Measurements from ENCODE around the gene FUT7.

The FUT7 gene

GRCh38 chr9:137009217-137009616 is 22.7 kb downstream of the FUT7 start:
- Histone ChIP-seq H3K27me3 (no peaks in the 10 kb centered on the region), H3K4me3 (ENCODE audit: low read depth, low read length) (no peak overlapping the region), H3K4me1 (no peaks in the 10 kb centered on the region), H3K36me3 (peaks cover 10% of the 10 kb centered on the region), H3K9me3 (no peaks in the 10 kb centered on the region)
- no peak for DNase-seq
- TF ChIP-seq CTCF (IDR thresholded peaks at IDR 0.05; ENCODE audit: low read depth, low read length), result no peak

- peaks cover 5% of the 10 kb centered on the region for H3K36me3 ChIP-seq
These were observed 23.6 kb downstream of the FUT7 start for GRCh38 chr9:137008312-137008711.

GRCh38 chr9:137007816-137008270 is 24.0 kb downstream of the FUT7 start:
- Histone ChIP-seq H3K27me3 (no peaks in the 10 kb centered on the region), H3K4me3 (ENCODE audit: low read depth, low read length) (no peak overlapping the region)
- TF ChIP-seq CTCF (IDR thresholded peaks at IDR 0.05; ENCODE audit: low read depth, low read length), result no peak

More at GRCh38 chr9:137008312-137008711, 23.6 kb downstream of the FUT7 start:
- H3K9me3 ChIP-seq, result no peaks in the 10 kb centered on the region
- H3K4me1 ChIP-seq, result no peaks in the 10 kb centered on the region
- no peak for DNase-seq
- no peak for TF ChIP-seq CTCF (IDR thresholded peaks at IDR 0.05; ENCODE audit: low read depth, low read length)
- no peak overlapping the region for H3K4me3 ChIP-seq (ENCODE audit: low read depth, low read length)
- H3K27me3 ChIP-seq, result no peaks in the 10 kb centered on the region

GRCh38 chr9:137007108-137007815 is 24.6 kb downstream of the FUT7 start:
- Histone ChIP-seq H3K4me1 (no peaks in the 10 kb centered on the region), H3K36me3 (peaks cover under 1% of the 10 kb centered on the region), H3K4me3 (ENCODE audit: low read depth, low read length) (no peak overlapping the region), H3K9me3 (no peaks in the 10 kb centered on the region), H3K27me3 (no peaks in the 10 kb centered on the region)
- no peak for DNase-seq
- TF ChIP-seq CTCF (IDR thresholded peaks at IDR 0.05; ENCODE audit: low read depth, low read length), result no peak

More at GRCh38 chr9:137007816-137008270, 24.0 kb downstream of the FUT7 start:
- H3K36me3 ChIP-seq, result peaks cover 5% of the 10 kb centered on the region
- H3K9me3 ChIP-seq, result no peaks in the 10 kb centered on the region
- no peak for DNase-seq
- no peaks in the 10 kb centered on the region for H3K4me1 ChIP-seq

GRCh38 chr9:137006116-137007003 is 25.5 kb downstream of the FUT7 start:
- Histone ChIP-seq H3K4me3 (ENCODE audit: low read depth, low read length) (no peak overlapping the region), H3K27me3 (no peaks in the 10 kb centered on the region), H3K9me3 (no peaks in the 10 kb centered on the region), H3K36me3 (no peaks in the 10 kb centered on the region), H3K4me1 (no peaks in the 10 kb centered on the region)
- no peak for TF ChIP-seq CTCF (IDR thresholded peaks at IDR 0.05; ENCODE audit: low read depth, low read length)
- no peak for DNase-seq
